Ramos (cell line): ENCODE data around the gene GLIS1.

Experiments
- in situ Hi-C: fragments of 300-500 bp; cut with MboI; formaldehyde crosslinking; loops from one replicate; pipeline ENCODE4 v1.14.3; 2022; ENCODE audit warnings: low sequenced_read_pairs; ENCODE audit not compliant: unreplicated experiment

The GLIS1 gene

GRCh38 chr1:53642215-53642555 is 96.8 kb downstream of the GLIS1 start:
- in situ Hi-C loops = no loop called here

GRCh38 chr1:53641481-53642214 is 97.3 kb downstream of the GLIS1 start:
- in situ Hi-C loops = no loop called here

GRCh38 chr1:53640701-53641075 is 98.3 kb downstream of the GLIS1 start:
- in situ Hi-C loops = no loop called here

GRCh38 chr1:53639996-53640700 is 98.8 kb downstream of the GLIS1 start:
- in situ Hi-C loops = no loop called here

- in situ Hi-C loops = no loop called here
Observed at GRCh38 chr1:53639251-53639763, 99.7 kb downstream of the GLIS1 start.

- in situ Hi-C loops = no loop called here
Observed at GRCh38 chr1:53638360-53639035, 100.5 kb downstream of the GLIS1 start.

GRCh38 chr1:53637511-53638359 is 101.2 kb downstream of the GLIS1 start:
- in situ Hi-C loops = no loop called here

- in situ Hi-C loops = no loop called here
Observed at GRCh38 chr1:53636621-53637171, 102.3 kb downstream of the GLIS1 start.

- in situ Hi-C loops = no loop called here
Observed at GRCh38 chr1:53634571-53634979, 104.4 kb downstream of the GLIS1 start.

- in situ Hi-C loops = no loop called here
Observed at GRCh38 chr1:53633073-53633704, 105.8 kb downstream of the GLIS1 start.

- in situ Hi-C loops = no loop called here
Observed at GRCh38 chr1:53631622-53632310, 107.2 kb downstream of the GLIS1 start.

- in situ Hi-C loops = no loop called here
Observed at GRCh38 chr1:53629101-53629691, 109.8 kb downstream of the GLIS1 start.

GRCh38 chr1:53628286-53628955 is 110.5 kb downstream of the GLIS1 start:
- in situ Hi-C loops = no loop called here

GRCh38 chr1:53627666-53628065 is 111.3 kb downstream of the GLIS1 start:
- in situ Hi-C loops = no loop called here

- in situ Hi-C loops = no loop called here
Observed at GRCh38 chr1:53627031-53627430, 111.9 kb downstream of the GLIS1 start.

- in situ Hi-C loops = no loop called here
Observed at GRCh38 chr1:53626616-53627015, 112.3 kb downstream of the GLIS1 start.

- in situ Hi-C loops = no loop called here
Observed at GRCh38 chr1:53625766-53626520, 113.0 kb downstream of the GLIS1 start.
